ENCODE results near the gene AMBRA1.

Gene AMBRA1

GRCh38 chr11:46367244-46367915 is 226.4 kb downstream of the AMBRA1 start:
- DNase-seq (ENCODE audit: low spot score) = peak; percentile 84

- no peak for DNase-seq (ENCODE audit: low spot score)
These were observed 227.1 kb downstream of the AMBRA1 start for GRCh38 chr11:46366661-46367161.

- no peak for DNase-seq (ENCODE audit: low spot score)
These were observed 227.6 kb downstream of the AMBRA1 start for GRCh38 chr11:46366260-46366659.

- DNase-seq (ENCODE audit: low spot score) = no peak
These were observed 229.0 kb downstream of the AMBRA1 start for GRCh38 chr11:46364791-46365190.

- DNase-seq (ENCODE audit: low spot score) = no peak
These were observed 229.8 kb downstream of the AMBRA1 start for GRCh38 chr11:46364056-46364455.

GRCh38 chr11:46363455-46364005 is 230.3 kb downstream of the AMBRA1 start:
- DNase-seq (ENCODE audit: low spot score) = no peak

GRCh38 chr11:46363031-46363407 is 230.8 kb downstream of the AMBRA1 start:
- DNase-seq (ENCODE audit: low spot score) = no peak

- no peak for DNase-seq (ENCODE audit: low spot score)
These were observed 231.4 kb downstream of the AMBRA1 start for GRCh38 chr11:46362156-46363030.

GRCh38 chr11:46361283-46362155 is 232.3 kb downstream of the AMBRA1 start:
- DNase-seq (ENCODE audit: low spot score) = peak; percentile 81

GRCh38 chr11:46360878-46361277 is 232.9 kb downstream of the AMBRA1 start:
- no peak for DNase-seq (ENCODE audit: low spot score)

- no peak for DNase-seq (ENCODE audit: low spot score)
These were observed 233.9 kb downstream of the AMBRA1 start for GRCh38 chr11:46359953-46360352.

- no peak for DNase-seq (ENCODE audit: low spot score)
These were observed 236.3 kb downstream of the AMBRA1 start for GRCh38 chr11:46357483-46357936.

- no peak for DNase-seq (ENCODE audit: low spot score)
These were observed 236.8 kb downstream of the AMBRA1 start for GRCh38 chr11:46356924-46357482.

- DNase-seq (ENCODE audit: low spot score) = no peak
These were observed 240.1 kb downstream of the AMBRA1 start for GRCh38 chr11:46353698-46354097.

GRCh38 chr11:46352063-46352841 is 241.6 kb downstream of the AMBRA1 start:
- DNase-seq (ENCODE audit: low spot score) = no peak

- DNase-seq (ENCODE audit: low spot score) = no peak
These were observed 242.2 kb downstream of the AMBRA1 start for GRCh38 chr11:46351606-46352005.

- no peak for DNase-seq (ENCODE audit: low spot score)
These were observed 242.7 kb downstream of the AMBRA1 start for GRCh38 chr11:46351148-46351547.

GRCh38 chr11:46350695-46351094 is 243.1 kb downstream of the AMBRA1 start:
- no peak for DNase-seq (ENCODE audit: low spot score)

GRCh38 chr11:46348566-46349401 is 245.0 kb downstream of the AMBRA1 start:
- DNase-seq (ENCODE audit: low spot score) = no peak
